Thoracic aorta (tissue), 2 donors: ENCODE data around the gene IQSEC3. TPM values are rescaled to one million over a fixed set of nuclear protein-coding genes. Genes with fewer than 3 reads are reported as not detected.

ENCODE experiments used
- ATAC-seq: fragments of 150-250 bp; one replicate; pipeline ENCODE4 v1.8.0; 2017; ENCODE audit warnings: low read depth; ENCODE audit not compliant: insufficient number of reproducible peaks, low FRiP score
- DNase-seq: peaks from one replicate; pipeline ENCODE4 v3.0.0-alpha.2; 2020; ENCODE audit warnings: low spot score
- H3K27ac ChIP-seq, 2 donors: fragments of 200-600 bp; sonication (generic); 1 replicate in 1 of 2; 2 replicates in 1 of 2; pipeline ENCODE4 v1.5.1; 2016; ENCODE audit warnings: mild to moderate bottlenecking in 2 of 2, moderate library complexity in 2 of 2
- H3K27me3 ChIP-seq: fragments of 200-600 bp; sonication (generic); replicated peaks from 2 replicates; pipeline ENCODE4 v1.6.0; 2016; ENCODE audit warnings: mild to moderate bottlenecking; ENCODE audit not compliant: insufficient read depth
- H3K36me3 ChIP-seq: fragments of 200-600 bp; sonication (generic); one replicate; pipeline ENCODE4 v1.5.1; 2016
- H3K4me1 ChIP-seq, 2 donors: fragments of 200-600 bp; sonication (generic); 1 replicate in 1 of 2; 2 replicates in 1 of 2; pipeline versions ENCODE4 v1.5.1 to v1.6.0; 2016; ENCODE audit warnings: low read depth in 2 of 2, mild to moderate bottlenecking in 1 of 2; ENCODE audit not compliant: control insufficient read depth in 1 of 2
- H3K4me3 ChIP-seq: fragments of 200-600 bp; sonication (generic); 2 replicates; pipeline ENCODE4 v1.5.1; 2016; ENCODE audit warnings: mild to moderate bottlenecking
- H3K9me3 ChIP-seq: fragments of 200-600 bp; sonication (generic); 2 replicates; pipeline ENCODE4 v1.5.1; 2016
- total RNA-seq, 2 donors: library from RNA; depleted of rRNA; stranded (reverse); fragments of >200 nt; gene quantifications; one replicate each; pipeline versions ENCODE4 v1.1.0 to v1.2.3, GENCODE V29; 2016
- TF ChIP-seq, protein P1 (sequence below): fragments of 200-600 bp; sonication (generic); IDR thresholded peaks from one replicate; pipeline ENCODE4 v1.5.1; 2019; ENCODE audit warnings: antibody characterized with exemption

IQSEC3 gene
- total RNA-seq, 2 donors from 2014 or later: 1.1 to 1.3 TPM

DNA sequence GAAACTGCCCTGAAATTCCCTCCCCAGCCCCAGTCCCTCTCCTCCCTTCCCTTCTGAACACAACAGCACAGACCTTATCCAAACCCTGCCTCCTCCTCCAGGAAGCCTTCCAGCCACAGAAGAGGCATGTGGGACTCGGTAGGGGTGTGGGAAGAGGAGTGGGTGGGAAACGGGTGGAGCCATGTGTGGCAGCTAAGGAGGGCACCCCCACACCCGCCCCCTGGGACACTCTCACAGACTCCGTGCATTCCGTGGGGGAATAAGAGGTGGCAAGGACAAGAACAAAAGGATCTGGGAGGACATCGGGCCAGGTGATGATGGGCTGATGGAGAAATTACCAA is 123.0 kb downstream of the IQSEC3 start:
- Histone ChIP-seq H3K27ac (no peak overlapping the region), H3K4me1 (peaks cover 4 to 9% of the 10 kb centered on the region in 2 donors), H3K36me3 (no peaks in the 10 kb centered on the region), H3K4me3 (peak overlapping the region; percentile 71), H3K27me3 (no peaks in the 10 kb centered on the region), H3K9me3 (no peaks in the 10 kb centered on the region)
- DNase-seq (no peak), ATAC-seq (no peak)
- TF ChIP-seq, protein P1, sequence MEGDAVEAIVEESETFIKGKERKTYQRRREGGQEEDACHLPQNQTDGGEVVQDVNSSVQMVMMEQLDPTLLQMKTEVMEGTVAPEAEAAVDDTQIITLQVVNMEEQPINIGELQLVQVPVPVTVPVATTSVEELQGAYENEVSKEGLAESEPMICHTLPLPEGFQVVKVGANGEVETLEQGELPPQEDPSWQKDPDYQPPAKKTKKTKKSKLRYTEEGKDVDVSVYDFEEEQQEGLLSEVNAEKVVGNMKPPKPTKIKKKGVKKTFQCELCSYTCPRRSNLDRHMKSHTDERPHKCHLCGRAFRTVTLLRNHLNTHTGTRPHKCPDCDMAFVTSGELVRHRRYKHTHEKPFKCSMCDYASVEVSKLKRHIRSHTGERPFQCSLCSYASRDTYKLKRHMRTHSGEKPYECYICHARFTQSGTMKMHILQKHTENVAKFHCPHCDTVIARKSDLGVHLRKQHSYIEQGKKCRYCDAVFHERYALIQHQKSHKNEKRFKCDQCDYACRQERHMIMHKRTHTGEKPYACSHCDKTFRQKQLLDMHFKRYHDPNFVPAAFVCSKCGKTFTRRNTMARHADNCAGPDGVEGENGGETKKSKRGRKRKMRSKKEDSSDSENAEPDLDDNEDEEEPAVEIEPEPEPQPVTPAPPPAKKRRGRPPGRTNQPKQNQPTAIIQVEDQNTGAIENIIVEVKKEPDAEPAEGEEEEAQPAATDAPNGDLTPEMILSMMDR: no peak

DNA sequence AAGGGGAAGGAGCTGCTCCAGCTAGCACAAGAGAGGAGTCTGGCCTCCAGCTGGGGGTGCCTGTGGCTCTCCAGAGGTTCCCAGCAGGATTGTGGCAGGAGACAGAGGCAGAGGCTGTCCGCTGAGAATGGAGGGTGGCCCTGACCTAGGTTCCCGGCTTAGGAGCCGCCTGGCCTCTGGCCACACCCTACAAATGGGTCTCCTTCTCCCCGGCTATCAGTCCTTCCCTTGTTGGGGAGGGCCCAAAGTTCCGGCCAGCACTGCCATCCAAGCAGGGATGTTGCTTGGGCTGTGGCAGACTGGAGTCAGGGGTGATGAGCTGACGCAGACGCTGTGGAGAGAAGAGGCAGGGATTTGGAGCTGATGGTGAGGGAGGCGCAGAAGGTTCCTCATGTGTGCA is 124.3 kb downstream of the IQSEC3 start:
- H3K36me3 ChIP-seq: no peaks in the 10 kb centered on the region
- H3K4me3 ChIP-seq: no peak overlapping the region
- H3K27me3 ChIP-seq: no peaks in the 10 kb centered on the region
- peaks cover 4 to 9% of the 10 kb centered on the region in 2 donors for H3K4me1 ChIP-seq
- H3K27ac ChIP-seq: no peak overlapping the region
- no peak for ATAC-seq
- TF ChIP-seq, protein P1: no peak
- H3K9me3 ChIP-seq: no peaks in the 10 kb centered on the region
- DNase-seq: no peak

DNA sequence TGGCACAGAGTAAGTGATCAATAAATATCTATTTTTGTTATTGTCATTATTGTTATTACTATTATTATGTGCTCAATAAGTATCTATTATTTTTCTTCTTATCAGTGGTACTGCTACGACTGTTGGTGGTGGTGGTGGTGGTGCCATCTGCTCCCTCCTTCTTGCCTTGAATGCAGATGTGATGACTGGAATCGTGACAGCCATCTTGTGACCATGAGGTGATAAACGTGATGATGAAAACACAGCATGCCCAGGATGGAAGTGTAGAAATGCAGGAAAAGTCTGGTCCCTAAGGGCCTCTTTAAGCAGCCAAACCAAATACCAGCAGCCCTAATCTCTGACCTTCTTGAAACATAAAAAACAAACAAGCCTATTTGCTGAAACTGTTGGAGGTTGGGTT is 125.0 kb downstream of the IQSEC3 start:
- TF ChIP-seq, protein P1: no peak
- no peaks in the 10 kb centered on the region for H3K36me3 ChIP-seq
- DNase-seq (no peak), ATAC-seq (no peak)
- peaks cover 4 to 9% of the 10 kb centered on the region in 2 donors for H3K4me1 ChIP-seq
- no peak overlapping the region for H3K27ac ChIP-seq
- H3K9me3 ChIP-seq: no peaks in the 10 kb centered on the region
- H3K4me3 ChIP-seq: no peak overlapping the region
- H3K27me3 ChIP-seq: no peaks in the 10 kb centered on the region

DNA sequence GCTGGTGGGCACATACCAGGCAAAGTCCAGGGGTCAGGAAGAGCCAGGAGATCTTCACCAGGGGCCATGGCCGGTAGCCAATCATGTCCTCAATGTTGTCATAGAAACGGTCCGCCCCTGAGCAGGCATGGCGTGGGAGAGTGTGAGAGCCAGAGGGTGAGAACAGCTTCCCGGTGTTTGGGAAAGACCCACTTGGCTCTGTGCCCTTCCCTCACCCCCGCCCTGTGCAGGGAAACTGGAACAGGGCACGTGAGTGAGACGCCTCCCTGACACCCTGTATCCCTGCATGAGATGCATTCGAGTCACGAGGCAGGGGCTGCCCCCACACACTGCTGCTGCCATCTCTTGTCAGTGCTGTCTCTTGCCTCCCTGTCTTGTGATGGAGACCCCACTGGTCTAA is 126.7 kb downstream of the IQSEC3 start:
- TF ChIP-seq, protein P1: no peak
- no peak for DNase-seq
- Histone ChIP-seq H3K9me3 (no peaks in the 10 kb centered on the region), H3K36me3 (no peaks in the 10 kb centered on the region), H3K4me3 (no peak overlapping the region), H3K4me1 (peaks cover 4 to 9% of the 10 kb centered on the region in 2 donors), H3K27me3 (no peaks in the 10 kb centered on the region), H3K27ac (no peak overlapping the region)
- ATAC-seq: no peak

DNA sequence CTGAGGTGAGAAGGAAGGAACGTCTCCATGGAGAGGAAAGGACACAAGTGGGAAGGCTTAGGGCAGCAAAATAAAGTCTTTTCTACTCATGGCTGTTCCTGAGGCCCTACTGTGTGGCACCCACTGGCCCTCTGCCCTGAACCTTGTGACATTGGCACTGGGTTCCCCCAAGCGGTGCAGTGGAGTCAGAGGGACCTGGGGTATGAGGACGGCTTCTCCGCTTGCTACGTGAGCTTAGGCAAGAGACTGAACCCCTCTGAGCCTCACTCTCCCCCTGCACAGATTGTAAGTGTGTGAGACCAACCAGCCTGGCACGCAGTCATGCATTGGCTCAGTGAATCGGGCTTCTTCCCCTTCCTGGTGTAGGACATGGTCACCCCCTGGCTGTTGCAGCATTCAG is 127.7 kb downstream of the IQSEC3 start:
- Histone ChIP-seq H3K27me3 (no peaks in the 10 kb centered on the region), H3K36me3 (no peaks in the 10 kb centered on the region), H3K27ac (no peak overlapping the region), H3K9me3 (no peaks in the 10 kb centered on the region), H3K4me1 (peaks cover 3 to 7% of the 10 kb centered on the region in 2 donors), H3K4me3 (no peak overlapping the region)
- DNase-seq (no peak), ATAC-seq (no peak)
- TF ChIP-seq, protein P1: no peak
